ENCODE measurements around the gene DHRS1.

DNA sequence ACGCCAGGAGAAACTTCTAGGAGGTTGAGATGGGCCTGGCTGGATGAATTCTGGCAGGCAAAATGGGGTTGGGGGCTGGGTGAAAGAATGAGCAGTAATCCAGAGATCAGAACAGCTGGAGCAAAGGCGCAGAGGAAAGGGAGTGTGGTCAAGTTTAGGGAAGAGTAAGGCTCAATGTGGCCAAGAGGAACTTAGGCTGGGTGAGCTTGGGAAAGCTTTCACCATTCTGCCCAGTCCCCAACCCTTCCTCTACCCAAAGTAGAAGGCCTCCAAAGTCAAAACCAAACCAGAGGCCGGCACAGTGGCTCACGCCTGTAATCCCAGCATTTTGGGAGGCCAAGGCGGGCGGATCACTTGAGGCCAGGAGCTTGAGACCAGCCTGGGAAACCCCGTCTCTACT is 17.9 kb downstream of the DHRS1 start:
- TF ChIP-seq, protein P1, sequence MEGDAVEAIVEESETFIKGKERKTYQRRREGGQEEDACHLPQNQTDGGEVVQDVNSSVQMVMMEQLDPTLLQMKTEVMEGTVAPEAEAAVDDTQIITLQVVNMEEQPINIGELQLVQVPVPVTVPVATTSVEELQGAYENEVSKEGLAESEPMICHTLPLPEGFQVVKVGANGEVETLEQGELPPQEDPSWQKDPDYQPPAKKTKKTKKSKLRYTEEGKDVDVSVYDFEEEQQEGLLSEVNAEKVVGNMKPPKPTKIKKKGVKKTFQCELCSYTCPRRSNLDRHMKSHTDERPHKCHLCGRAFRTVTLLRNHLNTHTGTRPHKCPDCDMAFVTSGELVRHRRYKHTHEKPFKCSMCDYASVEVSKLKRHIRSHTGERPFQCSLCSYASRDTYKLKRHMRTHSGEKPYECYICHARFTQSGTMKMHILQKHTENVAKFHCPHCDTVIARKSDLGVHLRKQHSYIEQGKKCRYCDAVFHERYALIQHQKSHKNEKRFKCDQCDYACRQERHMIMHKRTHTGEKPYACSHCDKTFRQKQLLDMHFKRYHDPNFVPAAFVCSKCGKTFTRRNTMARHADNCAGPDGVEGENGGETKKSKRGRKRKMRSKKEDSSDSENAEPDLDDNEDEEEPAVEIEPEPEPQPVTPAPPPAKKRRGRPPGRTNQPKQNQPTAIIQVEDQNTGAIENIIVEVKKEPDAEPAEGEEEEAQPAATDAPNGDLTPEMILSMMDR (conservative IDR thresholded peaks at IDR 0.05; ENCODE audit: low read depth, low read length), result no peak
- TF ChIP-seq MXI1 (IDR thresholded peaks at IDR 0.05; ENCODE audit: borderline replicate concordance, low read depth, low read length) (no peak), FOS (IDR thresholded peaks at IDR 0.05; ENCODE audit: low read depth, low read length) (no peak), BHLHE40 (IDR thresholded peaks at IDR 0.05; ENCODE audit: low read depth, low read length) (no peak), POLR2A (IDR thresholded peaks at IDR 0.05; ENCODE audit: low read depth, low read length) (no peak), NFE2L2 (IDR thresholded peaks at IDR 0.05; ENCODE audit: low read depth, low read length) (no peak)
- TF ChIP-seq, protein P2, sequence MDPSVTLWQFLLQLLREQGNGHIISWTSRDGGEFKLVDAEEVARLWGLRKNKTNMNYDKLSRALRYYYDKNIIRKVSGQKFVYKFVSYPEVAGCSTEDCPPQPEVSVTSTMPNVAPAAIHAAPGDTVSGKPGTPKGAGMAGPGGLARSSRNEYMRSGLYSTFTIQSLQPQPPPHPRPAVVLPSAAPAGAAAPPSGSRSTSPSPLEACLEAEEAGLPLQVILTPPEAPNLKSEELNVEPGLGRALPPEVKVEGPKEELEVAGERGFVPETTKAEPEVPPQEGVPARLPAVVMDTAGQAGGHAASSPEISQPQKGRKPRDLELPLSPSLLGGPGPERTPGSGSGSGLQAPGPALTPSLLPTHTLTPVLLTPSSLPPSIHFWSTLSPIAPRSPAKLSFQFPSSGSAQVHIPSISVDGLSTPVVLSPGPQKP (IDR thresholded peaks at IDR 0.05; ENCODE audit: borderline replicate concordance, low read depth, low read length), result no peak
- TF ChIP-seq, protein P3, sequence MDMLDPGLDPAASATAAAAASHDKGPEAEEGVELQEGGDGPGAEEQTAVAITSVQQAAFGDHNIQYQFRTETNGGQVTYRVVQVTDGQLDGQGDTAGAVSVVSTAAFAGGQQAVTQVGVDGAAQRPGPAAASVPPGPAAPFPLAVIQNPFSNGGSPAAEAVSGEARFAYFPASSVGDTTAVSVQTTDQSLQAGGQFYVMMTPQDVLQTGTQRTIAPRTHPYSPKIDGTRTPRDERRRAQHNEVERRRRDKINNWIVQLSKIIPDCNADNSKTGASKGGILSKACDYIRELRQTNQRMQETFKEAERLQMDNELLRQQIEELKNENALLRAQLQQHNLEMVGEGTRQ (IDR thresholded peaks at IDR 0.05; ENCODE audit: low read depth, low read length), result no peak
